HG02884 (cell line): ENCODE measurements around the gene AGBL1.

Experiments
- ATAC-seq: cut with Tn5 transposase; IDR thresholded peaks from one replicate; pipeline ENCODE4 v1.9.1; 2021; ENCODE audit warnings: mild to moderate bottlenecking, moderate library complexity; ENCODE audit not compliant: unreplicated experiment

AGBL1 gene

DNA sequence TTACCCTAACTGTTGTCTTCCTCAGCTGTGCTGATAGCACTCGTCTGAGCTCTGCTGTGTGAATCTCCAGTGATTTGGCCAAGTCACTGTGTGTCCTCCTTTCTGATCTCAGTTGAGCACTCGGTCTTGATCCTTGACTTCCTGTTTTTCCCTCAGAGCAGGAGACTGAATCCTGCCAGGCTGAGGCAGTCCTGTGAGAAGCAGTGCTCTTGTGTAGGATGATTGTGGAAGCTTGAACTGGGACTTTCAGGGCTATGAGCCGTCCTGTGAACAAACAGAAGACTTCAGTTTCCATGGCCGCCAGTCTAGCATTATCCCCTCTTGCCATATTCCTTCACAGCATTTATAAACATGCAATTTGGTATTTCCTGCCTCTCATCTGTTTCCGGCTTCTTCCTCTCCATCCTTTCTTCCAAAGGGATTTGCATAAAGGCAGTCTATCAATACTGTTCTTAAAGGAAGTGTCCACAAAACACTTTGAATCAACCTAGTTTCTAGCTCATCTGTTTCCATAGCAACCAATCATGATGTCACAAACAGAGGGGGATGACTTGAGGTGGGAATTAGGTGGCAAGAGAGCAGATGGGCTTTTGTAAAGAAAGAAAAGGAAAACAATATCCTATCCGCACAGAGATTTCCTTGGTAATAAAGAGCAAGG, 237.2 kb downstream of the AGBL1 start:
- no peak for ATAC-seq

DNA sequence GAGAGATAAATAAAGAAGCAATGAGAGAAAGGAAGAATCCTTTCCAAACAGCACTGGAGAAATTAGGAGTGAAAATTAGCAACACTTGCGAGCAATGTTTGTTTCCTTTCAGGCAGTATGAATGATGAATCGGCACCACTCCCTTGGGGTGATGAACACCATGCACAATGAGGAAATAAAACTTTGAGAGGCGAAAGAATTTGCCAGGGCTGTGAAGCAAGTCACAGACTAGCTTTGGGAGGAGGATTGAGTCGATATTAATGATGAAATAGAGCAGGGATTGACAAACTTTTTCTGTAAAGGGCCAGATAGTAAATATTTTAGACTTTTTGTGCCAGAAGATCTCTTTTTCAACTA, 237.7 kb downstream of the AGBL1 start:
- ATAC-seq, result no peak

DNA sequence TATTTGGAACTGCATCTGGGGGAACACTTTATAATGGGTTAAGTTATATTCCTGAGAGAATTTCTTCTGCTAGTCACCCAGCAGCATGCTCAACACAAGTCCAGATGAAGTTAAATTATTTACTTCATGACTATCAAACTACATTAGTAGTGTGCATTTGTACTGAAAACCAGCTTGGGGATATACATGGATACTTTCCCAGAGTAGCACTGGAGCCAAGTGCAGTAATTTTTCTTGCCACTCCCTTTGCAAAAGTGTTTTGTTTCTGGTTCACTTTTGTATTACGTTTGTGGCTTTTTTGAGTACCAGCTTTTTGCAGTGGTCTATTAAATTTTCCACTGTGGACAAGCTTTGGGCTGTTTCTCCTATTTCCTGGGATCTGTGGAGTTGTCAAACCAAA, 243.0 kb downstream of the AGBL1 start:
- no peak for ATAC-seq

DNA sequence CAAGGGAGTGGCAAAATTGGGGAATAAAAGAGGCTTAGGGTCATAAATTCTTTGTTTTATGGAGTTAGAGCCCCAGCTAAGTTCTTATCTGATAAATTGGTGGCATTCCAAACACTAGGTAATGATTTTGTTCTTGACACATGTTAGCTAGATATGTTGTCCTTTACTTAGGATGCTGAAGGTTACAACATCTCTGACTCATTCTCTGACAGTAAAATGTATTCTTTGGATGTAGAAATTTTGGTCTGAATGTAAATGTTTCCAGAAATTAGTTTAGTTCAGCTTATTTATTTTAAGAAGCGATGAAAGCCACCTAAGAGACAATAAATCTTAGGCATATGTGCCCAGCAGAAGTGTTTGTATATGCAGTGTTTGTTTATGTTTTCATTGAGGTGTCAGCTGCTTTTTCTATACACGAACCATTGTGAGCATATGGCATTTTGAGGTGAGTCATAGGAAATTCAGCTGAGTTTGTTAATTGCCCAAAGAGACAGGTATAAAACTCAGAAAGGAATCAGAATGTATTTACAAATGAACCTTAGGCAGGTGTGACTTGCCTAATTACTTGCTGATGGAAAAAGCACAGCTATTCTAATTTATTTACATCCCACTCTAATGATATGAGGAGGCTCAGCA, 247.7 kb downstream of the AGBL1 start:
- no peak for ATAC-seq

DNA sequence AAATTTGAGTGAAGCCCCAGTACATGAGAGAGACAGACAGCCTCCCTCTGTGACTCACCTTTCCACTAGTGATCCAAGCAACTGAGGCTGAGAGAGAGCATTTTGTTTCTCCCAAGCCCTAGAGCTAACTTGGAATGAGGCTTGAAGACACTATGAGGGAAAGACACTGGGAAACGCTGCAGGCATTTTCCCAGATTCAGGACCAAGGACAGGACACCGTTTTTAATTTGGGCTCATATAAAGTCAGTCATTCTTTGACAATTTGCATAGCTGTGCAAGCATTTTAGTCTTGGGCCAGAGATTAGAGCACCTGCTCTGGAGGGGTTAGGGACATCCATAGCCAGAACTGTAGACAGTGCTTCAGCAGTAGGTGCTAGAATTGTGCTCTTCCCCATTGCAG, 249.0 kb downstream of the AGBL1 start:
- ATAC-seq, result no peak

DNA sequence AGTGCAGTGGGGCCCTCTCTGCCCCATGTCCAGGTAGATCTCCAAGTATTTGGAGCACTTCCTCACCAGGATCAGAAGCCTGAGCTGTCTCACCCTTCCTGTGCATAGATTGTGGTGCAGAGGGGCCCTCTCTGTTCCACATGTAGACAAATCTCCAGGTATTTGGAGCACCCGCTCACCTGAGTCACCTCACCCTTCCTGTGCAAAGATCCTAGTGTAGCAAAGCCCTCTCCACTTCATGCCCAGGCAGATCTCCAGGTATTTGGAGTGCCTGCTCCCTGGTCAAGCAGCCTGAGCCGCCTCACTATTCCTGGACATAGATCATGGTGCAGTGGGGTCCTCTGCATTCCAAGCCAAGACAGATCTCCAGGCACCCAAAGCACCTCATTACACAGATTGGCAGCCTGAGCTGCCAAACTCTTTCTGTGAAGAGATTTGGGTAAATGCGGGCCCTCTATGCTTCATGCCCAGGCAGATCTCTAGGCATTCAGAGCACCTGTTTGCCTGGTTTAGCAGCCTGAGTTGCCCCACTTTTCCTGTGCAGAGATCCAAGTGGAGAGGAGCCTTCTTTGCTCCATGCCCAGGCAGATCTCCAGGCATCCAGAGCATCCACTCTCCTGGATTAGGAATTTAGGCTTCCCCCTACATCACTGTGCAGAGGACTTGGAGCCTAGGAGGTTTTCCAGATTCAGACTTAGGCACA, 249.8 kb downstream of the AGBL1 start:
- ATAC-seq, result no peak

DNA sequence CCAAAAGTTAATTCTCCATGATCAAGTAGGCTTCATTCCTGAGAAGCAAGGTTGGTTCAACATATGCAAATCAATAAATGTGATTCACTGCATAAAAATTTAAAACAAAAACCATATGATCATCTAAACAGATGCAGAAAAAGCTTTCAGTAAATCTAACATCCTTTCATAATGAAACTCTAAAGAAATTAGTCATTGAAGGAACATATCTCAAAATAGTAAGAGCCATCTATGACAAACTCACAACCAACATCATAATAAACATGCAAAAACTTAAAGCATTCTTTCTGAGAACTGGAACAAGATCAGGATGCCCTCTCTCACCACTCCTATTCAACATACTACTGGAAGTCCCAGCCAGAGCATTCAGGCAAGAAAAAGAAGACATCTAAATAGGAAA, 254.1 kb downstream of the AGBL1 start:
- no peak for ATAC-seq

DNA sequence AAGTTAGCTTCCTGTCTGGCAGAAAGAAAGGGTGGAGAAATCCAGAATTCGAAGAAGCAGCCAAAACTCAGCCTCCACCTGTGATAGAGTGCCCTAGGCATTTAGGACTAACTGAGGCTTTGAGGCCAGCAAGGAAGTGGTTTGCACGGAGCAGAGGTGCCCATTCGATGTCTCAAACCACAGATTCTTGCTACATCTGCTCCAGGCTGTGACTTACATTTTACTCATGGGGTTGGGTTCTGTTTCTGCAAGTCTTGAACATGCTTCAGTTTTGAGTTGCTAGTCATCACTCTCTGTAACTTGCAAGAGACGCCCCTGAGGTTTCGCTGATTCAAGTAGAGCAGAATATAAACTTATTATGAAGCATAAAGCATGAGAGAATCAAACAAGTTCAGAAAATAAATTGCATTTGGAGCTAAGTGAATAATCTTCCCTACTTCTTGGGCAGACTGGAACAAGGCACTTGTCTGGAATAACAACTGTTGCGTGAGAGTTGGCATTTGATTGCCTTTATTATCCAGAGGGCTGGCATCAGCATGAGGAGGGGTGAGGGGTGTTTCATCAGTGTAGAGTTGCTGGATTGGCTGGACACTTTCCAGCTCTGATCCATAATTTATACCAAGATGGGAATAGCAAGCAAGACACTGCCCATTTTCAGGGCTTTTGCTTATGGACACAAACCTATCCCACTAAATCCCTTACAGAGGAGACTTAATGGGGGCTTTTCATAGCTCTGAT, 256.5 kb downstream of the AGBL1 start:
- no peak for ATAC-seq

DNA sequence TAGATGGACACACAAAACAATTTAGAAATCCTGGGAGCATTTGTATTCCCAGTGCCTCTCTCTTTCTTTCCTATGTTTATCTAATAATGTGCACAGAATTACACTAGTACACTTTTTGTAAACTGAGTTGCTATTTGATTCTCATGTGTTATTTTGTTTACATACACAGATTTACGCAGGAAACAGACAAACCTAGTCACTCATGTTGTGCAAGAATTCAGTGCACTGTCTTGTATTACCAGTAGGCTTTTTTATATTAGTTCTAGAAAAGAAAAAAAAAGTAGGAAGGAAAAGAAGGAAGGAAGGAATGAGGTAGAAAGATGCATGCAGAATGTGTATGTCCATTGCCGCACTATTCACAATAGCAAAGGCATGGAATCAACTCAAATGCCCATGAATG, 257.4 kb downstream of the AGBL1 start:
- no peak for ATAC-seq

DNA sequence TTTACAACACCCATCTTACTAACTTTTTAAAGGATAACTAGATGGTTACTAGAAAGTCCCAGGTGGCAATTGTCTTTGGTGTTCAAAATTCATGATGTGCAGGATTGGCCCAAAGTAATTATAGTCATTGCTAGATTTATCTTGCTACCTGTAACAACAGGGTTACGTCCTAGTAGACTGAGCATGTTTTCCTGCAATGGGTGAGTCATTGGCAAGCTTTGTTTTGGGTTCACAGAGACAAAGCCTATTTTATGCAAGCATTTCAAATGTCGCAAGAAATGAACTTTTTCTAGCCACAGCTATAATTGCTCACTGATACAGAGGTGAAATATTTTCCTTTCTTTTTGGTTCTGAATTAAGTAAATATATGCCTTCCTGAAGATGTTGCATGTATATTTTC, 267.6 kb downstream of the AGBL1 start:
- no peak for ATAC-seq

DNA sequence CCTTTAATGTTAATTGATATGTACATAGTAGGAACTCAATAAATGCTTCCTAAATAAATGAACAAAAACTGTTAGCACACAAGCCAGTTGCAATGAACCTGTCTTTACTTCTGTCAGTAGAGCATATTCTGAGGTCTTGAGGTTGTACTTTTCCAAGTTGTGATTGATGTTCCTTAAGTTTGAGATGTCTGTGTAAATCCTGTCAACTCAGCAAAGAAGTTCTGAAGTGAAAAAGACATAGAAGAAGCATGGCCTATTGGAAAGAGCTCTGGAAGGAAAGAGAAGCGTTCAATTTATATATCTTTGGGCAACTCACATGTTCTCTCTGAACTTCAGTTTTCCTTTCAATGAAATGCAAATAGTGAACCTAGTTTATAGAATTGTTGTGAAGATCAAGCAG, 269.9 kb downstream of the AGBL1 start:
- no peak for ATAC-seq

DNA sequence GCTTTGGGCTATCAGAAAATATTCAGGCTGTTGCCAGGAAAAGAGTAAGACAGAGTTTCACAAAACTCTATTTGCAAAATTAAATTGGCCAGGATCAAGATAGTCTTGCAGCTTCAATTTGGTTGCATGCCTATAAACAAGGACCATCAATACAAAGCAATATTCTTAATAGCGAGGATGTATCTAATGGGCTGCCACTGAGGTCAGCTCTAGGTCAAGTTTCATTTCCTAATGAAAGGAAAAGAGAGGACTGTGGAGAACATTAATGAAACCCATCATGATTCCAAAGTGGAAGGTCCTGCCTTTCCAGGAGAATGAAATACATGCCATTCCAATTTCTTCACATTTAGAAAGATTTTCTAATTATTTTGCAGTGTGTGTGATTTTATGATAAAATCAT, 273.5 kb downstream of the AGBL1 start:
- no peak for ATAC-seq

DNA sequence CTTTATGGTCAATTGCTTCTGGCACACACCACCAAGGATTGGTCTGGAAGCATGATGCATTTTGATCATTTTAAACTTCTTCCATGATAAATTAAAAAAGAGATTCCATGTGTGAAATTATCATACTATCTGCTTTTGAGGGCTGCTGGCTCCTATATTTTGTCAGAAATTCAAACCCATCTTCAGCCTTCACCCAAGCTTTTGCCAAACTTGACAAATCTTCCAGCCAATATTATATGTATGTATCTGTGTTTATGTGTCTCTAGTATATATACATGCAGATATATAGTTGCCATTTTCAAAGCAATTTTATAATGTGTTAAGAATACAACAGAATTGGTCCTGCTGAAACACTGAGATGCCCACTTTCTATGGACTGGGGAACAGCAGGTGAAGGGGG, 275.7 kb downstream of the AGBL1 start:
- no peak for ATAC-seq

DNA sequence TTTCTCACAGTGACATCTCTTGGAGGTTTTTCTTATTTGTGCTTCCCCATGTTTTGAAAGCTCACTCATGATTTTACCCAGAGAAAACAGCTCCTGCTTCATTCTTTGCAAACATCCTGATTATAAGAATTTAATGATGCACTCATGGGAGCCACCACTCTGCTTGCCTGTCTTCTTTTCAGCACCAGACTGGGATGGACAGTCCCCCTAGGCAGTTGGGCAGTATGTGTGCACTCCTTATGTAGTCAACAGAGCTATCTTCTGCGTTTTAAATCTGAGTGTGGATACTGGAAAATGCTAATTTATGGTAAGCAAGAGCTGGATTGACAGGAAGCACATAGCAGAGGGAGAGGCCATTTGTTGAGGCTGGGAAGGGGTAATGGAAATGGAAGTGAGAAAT, 276.1 kb downstream of the AGBL1 start:
- ATAC-seq, result no peak

DNA sequence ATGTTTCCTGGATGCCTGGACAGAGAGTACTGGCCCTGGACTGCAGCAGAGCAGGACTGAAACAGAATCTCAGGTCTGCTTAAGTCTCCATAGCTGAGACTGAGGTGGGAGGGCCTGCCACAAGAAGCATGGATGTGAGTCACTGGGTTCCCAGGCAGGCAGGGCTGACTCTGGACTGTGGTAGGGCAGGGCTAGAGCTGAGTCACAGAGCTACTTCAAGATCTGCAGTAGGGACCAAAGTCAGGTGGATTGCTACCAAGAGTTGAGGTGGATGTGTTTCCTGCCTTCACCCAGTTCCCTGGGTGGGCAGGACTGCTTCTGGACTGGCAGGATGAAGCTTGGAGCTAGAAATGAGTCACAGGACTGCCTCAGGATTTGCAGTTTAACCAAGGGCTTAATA, 282.9 kb downstream of the AGBL1 start:
- ATAC-seq, result no peak

DNA sequence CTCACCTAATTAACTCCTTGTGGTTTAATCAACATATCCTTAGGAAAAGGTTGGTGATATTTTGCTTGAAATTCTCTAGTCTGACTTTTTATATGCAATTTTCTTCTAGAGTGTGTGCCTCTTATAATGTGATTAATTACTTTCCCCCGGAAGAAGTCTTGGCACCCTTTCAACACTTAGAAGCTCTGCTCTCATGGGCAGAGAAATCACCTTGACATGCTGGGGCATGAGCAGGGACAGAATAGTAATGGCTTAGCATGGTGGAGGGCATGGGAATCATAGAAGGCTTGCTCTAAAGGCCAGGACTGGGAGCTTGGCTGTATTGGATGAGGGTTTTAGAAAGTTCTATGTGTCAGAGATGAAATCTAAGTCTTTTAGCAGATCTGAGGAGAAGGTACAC, 293.5 kb downstream of the AGBL1 start:
- no peak for ATAC-seq

DNA sequence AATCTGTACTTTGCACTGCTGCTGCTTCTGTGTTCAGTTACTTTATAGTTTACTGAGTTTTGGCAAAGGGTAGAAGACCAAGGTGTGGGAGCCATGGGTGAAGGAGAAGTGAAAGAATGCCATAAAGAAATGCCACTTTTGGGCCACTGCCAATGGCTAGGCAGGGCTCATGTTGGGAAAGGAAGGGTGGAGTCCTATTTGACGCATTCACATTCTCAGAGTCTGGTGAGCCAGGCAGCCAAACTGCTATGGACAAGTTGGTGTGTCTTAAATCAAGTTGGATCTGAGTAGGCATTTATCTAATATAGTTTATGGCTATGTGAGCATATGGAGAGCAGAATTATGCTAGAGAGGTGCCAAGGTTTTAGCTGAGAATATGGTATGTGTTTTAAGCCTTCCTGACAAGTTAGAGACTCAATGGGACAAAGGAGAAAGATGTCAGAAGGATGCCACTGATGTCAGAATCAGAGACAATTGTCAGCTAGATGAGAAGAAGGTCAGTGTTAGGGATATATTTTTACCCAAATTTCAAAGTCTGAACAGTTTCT, 296.1 kb downstream of the AGBL1 start:
- ATAC-seq, result no peak

DNA sequence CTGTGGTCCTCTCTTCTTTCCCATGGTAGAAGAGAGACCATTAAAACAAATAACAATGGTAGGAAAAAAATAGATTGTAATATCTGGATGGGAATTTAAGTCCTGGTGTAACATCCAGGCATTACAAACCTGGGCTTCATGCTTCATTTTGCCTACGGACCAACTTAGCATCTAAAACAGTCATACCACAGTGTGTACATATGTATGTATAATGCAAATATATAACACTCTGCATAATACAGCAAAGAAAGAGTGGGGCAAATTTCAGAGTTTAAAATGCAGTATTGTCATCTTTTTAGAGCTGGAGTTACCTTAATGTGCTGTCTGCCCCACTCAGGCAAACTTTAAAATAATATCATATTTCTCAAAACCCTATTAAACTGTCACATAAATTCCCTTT, 298.2 kb downstream of the AGBL1 start:
- no peak for ATAC-seq

DNA sequence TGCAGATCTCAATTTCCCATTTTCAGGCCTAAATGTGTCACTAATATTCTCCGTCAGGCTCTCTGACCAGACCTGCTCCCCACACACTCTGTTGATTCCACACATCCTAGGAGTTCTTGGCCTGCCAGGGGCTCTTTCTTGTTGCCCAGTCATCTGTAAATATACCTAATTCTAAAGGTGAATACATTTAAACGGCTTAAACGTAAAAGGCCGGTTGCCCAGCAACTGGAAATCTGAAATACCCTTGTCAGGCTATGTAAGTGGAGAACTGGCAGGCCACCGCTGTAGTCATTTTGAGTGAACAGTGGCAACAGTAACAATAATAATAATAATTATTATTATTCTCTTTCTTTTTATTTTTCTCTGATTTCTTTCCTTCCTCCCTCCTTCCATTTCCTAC, 302.7 kb downstream of the AGBL1 start:
- ATAC-seq, result no peak

DNA sequence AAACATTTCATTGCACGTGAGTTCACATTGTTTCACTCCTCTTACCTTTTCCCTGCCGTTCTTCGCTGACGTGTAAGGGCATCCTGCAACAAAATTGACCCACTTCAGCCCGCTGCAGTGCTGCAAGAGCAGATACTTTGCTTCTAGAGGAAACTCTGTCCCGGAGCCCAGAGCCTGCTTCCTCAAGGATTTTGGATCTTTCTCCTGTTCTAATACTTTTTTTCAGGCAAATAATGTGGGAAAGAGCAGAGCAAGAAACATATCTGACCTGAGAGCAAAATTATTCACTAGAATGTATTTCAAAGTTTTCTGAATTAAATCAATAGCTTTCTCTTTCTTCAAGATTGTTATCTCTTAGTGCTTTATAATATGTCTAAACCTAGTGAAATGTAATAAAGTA, 303.9 kb downstream of the AGBL1 start:
- no peak for ATAC-seq

DNA sequence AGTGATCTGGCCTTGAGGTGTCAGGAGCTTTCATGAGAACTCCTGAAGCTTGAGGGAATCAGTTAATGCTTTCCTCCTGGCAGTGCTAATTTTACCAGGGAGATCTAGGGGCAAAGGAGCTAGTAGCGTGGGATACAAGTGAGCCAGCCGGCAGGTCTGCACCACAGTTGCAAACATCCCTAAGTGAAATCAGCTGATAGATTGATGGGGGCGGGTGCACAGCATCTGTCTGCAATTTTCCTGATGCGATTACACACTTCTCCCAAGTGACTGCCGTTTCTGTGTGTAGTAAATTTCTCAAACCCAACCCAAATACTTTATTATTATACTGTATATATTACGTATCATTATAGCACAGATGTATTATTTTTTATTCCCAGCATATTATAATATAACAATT, 304.5 kb downstream of the AGBL1 start:
- no peak for ATAC-seq

DNA sequence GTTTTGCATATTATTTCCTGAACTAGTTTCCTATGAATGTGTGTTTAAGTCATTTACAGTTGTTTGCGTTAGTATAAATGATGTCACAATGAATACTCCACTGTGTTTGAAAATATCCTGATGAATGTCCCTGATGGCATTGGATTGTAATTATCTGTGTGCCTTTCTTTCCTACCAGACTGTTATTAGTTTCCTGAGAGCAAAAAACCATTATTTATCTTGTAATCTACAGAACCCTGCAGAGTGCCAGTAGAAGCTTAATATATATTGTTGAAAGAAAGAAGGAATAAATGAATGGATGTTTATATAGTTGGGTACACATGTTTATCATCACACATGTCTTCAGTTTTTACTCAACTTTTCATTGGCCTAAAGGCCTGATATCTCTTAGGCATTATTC, 312.6 kb downstream of the AGBL1 start:
- ATAC-seq, result no peak
